Lung (tissue), 12 donors: Measurements from ENCODE around the gene LDB3. TPM values are rescaled to one million over a fixed set of nuclear protein-coding genes. Genes with fewer than 3 reads are reported as not detected.

Source experiments
- ATAC-seq: fragments of 200-7000 bp; cut with Tn5 transposase; one replicate; pipeline ENCODE4 v1.9.1; 2020; ENCODE audit warnings: moderate number of reproducible peaks; ENCODE audit not compliant: insufficient read depth, low FRiP score
- DNase-seq, 3 donors: peaks; one replicate each; pipeline ENCODE4 v3.0.0-alpha.2; 2013 to 2017
- H3K27ac ChIP-seq, 2 donors: one replicate each; pipeline ENCODE4 v1.5.1; 2013; ENCODE audit warnings: mild to moderate bottlenecking in 2 of 2, moderate library complexity in 2 of 2, control low read depth in 1 of 2, inconsistent platforms in 1 of 2, low read depth in 1 of 2, low read length in 1 of 2
- H3K27me3 ChIP-seq, 3 donors: one replicate each; pipeline ENCODE4 v1.5.1; 2013; ENCODE audit warnings: low read length in 2 of 3; ENCODE audit not compliant: control insufficient read depth in 3 of 3, insufficient read depth in 3 of 3
- H3K36me3 ChIP-seq, 4 donors: one replicate each; pipeline ENCODE4 v1.5.1; 2013; ENCODE audit warnings: low read length in 4 of 4, mild to moderate bottlenecking in 1 of 4, moderate library complexity in 1 of 4; ENCODE audit not compliant: control insufficient read depth in 4 of 4, insufficient read depth in 4 of 4
- H3K4me1 ChIP-seq, 5 donors: one replicate each; pipeline ENCODE4 v1.5.1; 2013; ENCODE audit warnings: low read length in 5 of 5, mild to moderate bottlenecking in 2 of 5, moderate library complexity in 1 of 5; ENCODE audit not compliant: control insufficient read depth in 5 of 5, insufficient read depth in 5 of 5
- H3K4me3 ChIP-seq: one replicate; pipeline ENCODE4 v1.5.1; 2013; ENCODE audit warnings: mild to moderate bottlenecking, control low read depth, moderate library complexity
- H3K9ac ChIP-seq, 2 donors: one replicate each; pipeline ENCODE4 v1.5.1; 2013; ENCODE audit warnings: low read length in 2 of 2, control low read depth in 1 of 2; ENCODE audit not compliant: insufficient read depth in 1 of 2
- H3K9me3 ChIP-seq, 4 donors: one replicate each; pipeline ENCODE4 v1.5.1; 2013; ENCODE audit warnings: low read length in 3 of 4, mild to moderate bottlenecking in 1 of 4, moderate library complexity in 1 of 4; ENCODE audit not compliant: control insufficient read depth in 4 of 4, insufficient read depth in 3 of 4
- CTCF ChIP-seq: IDR thresholded peaks from 2 replicates; pipeline ENCODE4 v1.5.1; 2012; ENCODE audit warnings: mild to moderate bottlenecking; ENCODE audit errors: control extremely low read depth, extremely low read depth
- WGBS, 2 donors: extraction: QIAGEN DNeasy Blood & Tissue Kit; methylation state at CpG; one replicate each; pipeline ENCODE4 v1.1.7; 2013; 5-methylcytosine and 5-hydroxymethylcytosine counted together
- polyA plus RNA-seq, 2 donors: library from polyadenylated mRNA; stranded (reverse); fragments of 200-250 nt; gene quantifications; one replicate each; pipeline ENCODE4 v1.2.1, GENCODE V29; 2013
- total RNA-seq, 2 donors: library from RNA; depleted of rRNA in 1 of 2; stranded (reverse); fragments of >200 nt in 1 of 2; gene quantifications; one replicate each; pipeline ENCODE4 v1.2.1, GENCODE V29; 2014 to 2021
- donor health status: control.
- donor health status: control.
- donor health status: Bipolar disorder and iron deficiency.
- donor health status: healthy.
- donor health status: DM: yes; HTN: yes; CAD: no.

Gene LDB3
- total and polyA plus RNA-seq, 4 donors, result 0.37 to 3.2 (median 1.5) TPM

DNA sequence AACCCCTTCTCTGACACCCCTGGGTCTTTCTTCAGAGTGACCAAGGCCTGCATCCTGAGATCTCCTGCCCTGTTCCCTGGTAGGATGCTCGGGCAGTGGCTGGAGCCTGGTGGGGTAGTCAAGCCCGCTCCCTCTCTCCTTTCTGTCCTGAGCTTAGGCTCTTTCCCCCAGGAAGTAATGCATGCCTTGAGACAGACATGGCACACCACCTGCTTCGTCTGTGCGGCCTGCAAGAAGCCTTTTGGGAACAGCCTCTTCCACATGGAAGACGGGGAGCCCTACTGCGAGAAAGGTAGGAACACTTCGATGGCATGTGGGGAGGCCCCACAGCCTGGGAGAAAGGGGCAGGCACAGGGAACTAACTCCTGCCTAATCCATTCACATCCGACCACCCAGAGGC, 50.2 kb downstream of the LDB3 start:
- Histone ChIP-seq H3K27ac (no peak overlapping the region), H3K9me3 (no peaks in the 10 kb centered on the region), H3K36me3 (peaks cover 0 to 2% (median 0%) of the 10 kb centered on the region in 4 donors), H3K9ac (no peak overlapping the region), H3K4me3 (no peak overlapping the region), H3K4me1 (peaks cover 0 to 3% (median 0%) of the 10 kb centered on the region in 5 donors), H3K27me3 (no peaks in the 10 kb centered on the region)
- ATAC-seq (no peak), DNase-seq (no peak)
- 92 to 95% methylated on average over 8 of the region's 8 CpGs for WGBS, 2 donors
- TF ChIP-seq CTCF, result no peak

DNA sequence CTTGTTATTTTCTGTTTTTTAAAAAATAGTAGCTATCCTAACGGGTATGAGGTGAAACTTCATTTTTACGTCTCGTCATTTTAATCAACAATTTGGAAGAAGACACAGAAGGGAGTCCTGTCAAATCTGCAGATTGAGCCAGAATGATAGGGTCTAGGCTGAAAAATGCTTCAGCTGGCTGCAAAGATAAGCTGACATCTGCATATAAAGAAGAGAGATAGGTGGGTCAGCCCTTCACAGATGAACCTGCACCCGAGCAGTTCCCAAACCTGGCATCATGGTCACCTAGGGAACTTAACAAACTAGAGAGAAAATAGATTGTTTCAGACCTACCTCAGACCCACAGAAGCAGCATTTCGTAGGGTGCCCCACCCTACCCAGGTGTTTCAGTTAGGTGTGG, 52.9 kb downstream of the LDB3 start:
- Histone ChIP-seq H3K9ac (no peak overlapping the region), H3K27me3 (no peaks in the 10 kb centered on the region), H3K9me3 (no peaks in the 10 kb centered on the region), H3K4me3 (no peak overlapping the region), H3K27ac (no peak overlapping the region), H3K36me3 (peaks cover 0 to 2% (median 0%) of the 10 kb centered on the region in 4 donors), H3K4me1 (no peaks in the 10 kb centered on the region)
- DNase-seq, result no peak
- no peak for ATAC-seq
- no peak for TF ChIP-seq CTCF
- WGBS, 2 donors, result 76 to 87% methylated on average over 5 of the region's 5 CpGs

GRCh38 chr10:86723009-86723408, 54.7 kb downstream of the LDB3 start:
- Histone ChIP-seq H3K27me3 (no peaks in the 10 kb centered on the region), H3K4me1 (no peaks in the 10 kb centered on the region), H3K9ac (no peak overlapping the region), H3K36me3 (peaks cover 0 to 2% (median 0%) of the 10 kb centered on the region in 4 donors), H3K9me3 (no peaks in the 10 kb centered on the region), H3K4me3 (no peak overlapping the region), H3K27ac (no peak overlapping the region)
- no peak for ATAC-seq
- DNase-seq, result no peak
- WGBS, 2 donors, result 80 to 88% methylated on average over 2 of the region's 2 CpGs
- no peak for TF ChIP-seq CTCF

- no peak for TF ChIP-seq CTCF
- WGBS, 2 donors, result 98 to 99% methylated on average over 6 of the region's 6 CpGs
- ATAC-seq (no peak), DNase-seq (no peak)
- Histone ChIP-seq H3K27me3 (no peaks in the 10 kb centered on the region), H3K4me1 (no peaks in the 10 kb centered on the region), H3K36me3 (peaks cover 0 to 2% (median 0%) of the 10 kb centered on the region in 4 donors), H3K4me3 (no peak overlapping the region), H3K27ac (no peak overlapping the region), H3K9me3 (no peaks in the 10 kb centered on the region), H3K9ac (no peak overlapping the region)
These were observed 56.1 kb downstream of the LDB3 start for GRCh38 chr10:86724445-86724844.
